Measurements from ENCODE around the gene CNNM2.
A peak's percentile ranks its signal among the peaks of the same experiment; 100 is the strongest.

The CNNM2 gene
- total RNA-seq, result 23.2 to 25.6 reads per million in 2 donors

DNA sequence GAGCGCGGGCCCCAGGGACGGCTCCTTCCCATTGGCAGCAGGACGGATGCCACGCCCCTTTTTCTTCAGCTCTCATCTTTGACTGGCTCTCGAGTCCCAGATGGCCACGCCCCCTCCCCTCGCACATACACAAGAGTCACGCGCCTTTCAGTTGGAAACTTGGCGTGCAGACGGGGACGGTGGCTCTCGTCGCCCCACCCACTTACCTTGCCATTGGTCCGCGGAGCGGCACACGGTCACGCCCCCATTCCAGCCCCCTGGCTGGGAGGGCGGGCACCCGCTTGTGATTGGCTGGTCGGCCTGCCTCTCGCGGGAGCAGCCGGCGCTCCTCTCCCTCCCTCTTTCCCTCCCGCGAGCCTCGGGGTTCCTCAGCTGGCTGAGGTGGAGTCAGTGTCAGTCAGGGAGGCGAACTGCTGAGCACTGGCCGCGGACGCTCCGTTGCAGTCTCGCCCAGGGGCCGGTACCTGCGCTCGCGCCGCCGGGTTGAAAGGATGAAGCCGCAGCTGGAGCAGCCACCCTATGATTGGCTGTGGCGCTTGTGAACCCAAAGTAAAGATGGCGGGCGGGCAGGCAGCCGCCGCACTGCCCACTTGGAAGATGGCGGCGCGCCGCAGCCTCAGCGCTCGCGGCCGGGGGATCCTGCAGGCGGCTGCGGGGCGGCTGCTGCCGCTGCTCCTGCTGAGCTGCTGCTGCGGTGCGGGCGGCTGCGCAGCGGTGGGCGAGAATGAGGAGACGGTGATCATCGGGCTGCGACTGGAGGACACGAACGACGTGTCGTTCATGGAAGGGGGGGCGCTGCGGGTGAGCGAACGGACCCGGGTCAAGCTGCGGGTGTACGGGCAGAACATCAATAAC is at the start of gene CNNM2:
Gene CNNM2 (plus strand): TSS at position 333 of the 855 bp plus-strand sequence. CDS start 187 bp downstream, at position 520.
- peak; percentile 95 for DNase-seq

GRCh38 chr10:102868911-102869257 is 49.2 kb upstream of the CNNM2 start:
- DNase-seq, result no peak

DNA sequence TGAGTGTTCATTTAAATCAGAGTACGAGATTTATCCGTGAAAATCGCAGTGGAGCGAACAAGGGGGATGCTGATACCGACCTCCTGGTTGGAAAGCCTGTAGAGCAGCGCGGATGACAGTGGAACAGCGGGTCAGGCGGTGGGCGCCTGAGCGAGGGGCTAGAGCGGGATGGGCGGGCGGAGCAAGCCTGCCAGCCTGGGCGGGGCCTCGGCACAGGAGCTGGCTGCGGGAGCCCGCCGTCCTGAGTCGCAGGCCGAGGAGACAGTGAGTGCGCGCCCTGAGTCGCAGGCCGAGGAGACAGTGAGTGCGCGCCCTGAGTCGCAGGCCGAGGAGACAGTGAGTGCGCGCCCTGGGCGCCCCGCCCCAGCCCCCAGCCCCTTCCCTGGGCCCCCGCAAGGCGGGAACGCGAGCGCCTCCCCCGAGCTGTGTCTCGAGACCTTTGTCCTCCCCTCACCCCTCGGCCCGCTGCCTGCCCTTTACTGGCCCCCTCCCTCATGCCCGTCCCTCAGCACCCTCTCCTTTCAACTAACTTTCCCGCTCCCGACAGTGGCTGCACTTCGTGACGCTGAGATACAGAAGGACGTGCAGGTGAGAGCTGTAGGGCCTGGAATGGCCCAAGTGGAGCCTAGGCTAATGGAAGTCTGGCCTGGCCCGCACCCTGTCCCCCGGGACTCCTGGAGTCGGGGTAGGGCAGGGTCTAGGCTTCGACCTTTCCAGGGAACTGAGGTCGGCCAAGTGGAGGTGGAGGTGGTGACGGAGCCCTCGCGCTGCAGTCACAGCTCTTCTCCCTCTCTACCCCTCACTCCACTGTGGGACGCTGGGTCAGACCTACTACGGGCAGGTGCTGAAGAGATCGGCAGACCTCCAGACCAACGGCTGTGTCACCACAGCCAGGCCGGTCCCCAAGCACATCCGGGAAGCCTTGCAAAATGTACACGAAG is 48.6 kb upstream of the CNNM2 start, which contains the start of gene AS3MT:
Gene AS3MT (plus strand): TSS at position 213 of the 941 bp plus-strand sequence. CDS start 123 bp downstream, at position 336.
- DNase-seq, result no peak

GRCh38 chr10:102870221-102870620 is 47.9 kb upstream of the CNNM2 start:
- no peak for DNase-seq

- DNase-seq, result no peak
These were observed 45.9 kb upstream of the CNNM2 start for GRCh38 chr10:102872163-102872562.

GRCh38 chr10:102876747-102877153 is 41.3 kb upstream of the CNNM2 start:
- DNase-seq, result no peak

DNA sequence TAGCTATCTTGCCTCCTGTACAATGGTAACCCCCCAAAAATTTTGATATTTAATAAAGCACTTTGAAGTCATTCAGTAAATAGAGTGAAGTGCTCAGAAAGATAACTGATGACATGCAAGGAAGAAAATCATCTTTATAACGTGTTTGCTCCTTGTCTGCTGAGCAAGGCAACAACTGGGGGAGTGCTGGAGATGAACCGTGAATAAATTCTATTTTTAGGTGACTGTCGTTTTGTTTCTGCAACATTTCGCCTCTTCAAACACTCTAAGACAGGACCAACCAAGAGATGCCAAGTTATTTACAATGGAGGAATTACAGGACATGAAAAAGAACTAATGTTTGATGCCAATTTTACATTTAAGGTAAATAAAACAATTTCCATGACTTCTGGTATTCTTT is 39.5 kb upstream of the CNNM2 start:
- no peak for DNase-seq

GRCh38 chr10:102880256-102880655 is 37.8 kb upstream of the CNNM2 start:
- DNase-seq, result no peak

DNA sequence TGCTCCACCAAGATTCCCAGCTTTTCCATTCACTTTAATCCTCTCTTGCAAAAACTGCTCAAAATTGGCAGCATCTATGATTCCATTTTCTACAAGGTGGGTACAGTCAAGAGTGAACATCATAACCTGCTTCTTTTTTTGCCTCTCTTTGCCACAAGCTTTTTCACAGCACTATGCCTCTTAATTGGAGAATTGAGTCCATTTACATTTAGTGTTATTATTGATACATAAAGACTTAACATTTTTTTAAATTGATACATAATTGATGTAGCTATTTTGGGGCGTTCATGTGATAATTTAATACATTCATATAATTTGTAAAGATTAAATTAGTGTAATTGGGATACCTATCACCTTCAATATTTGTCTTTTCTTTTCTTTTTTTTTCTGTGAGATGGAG is 30.0 kb upstream of the CNNM2 start:
- no peak for DNase-seq

GRCh38 chr10:102894466-102895213 is 23.5 kb upstream of the CNNM2 start:
- no peak for DNase-seq

DNA sequence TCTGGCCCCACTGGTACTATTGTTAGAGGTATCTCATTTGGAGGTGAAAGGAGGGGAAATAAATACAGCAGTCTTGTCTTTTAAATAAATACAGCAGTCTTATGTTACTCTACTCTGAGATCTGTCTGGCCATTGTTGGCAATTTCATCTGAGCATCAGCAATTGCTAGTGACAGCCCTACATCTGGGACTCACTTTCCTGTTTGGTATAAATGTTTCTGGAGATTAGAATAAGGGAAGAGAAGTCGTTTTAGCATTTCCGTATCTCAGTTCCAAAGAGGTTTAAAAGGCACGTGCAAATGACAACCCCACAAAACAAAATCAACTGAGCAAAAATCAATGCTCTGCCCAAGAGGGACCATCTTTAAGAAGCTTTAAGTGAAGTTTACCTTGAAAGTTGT is 18.1 kb upstream of the CNNM2 start:
- DNase-seq, result no peak

DNA sequence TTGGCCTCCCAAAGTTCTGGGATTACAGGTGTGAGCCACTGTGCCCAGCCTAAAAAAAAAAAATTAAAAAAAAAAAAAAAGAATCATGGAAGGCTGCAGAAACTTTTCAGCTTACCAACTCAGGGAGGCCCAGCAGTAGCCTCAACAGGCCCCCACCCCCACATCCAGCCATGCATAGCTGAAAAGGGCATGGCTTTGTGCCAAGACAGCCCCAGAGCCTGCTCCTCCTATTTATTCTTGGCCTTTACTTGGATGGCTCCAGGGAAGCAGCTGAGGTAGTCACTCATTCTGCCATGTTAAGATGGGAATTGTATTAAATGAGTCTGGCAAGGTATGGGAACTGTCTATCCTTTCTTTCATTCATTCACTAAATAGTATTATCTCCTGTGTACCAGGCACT is 13.7 kb upstream of the CNNM2 start:
- DNase-seq, result no peak

DNA sequence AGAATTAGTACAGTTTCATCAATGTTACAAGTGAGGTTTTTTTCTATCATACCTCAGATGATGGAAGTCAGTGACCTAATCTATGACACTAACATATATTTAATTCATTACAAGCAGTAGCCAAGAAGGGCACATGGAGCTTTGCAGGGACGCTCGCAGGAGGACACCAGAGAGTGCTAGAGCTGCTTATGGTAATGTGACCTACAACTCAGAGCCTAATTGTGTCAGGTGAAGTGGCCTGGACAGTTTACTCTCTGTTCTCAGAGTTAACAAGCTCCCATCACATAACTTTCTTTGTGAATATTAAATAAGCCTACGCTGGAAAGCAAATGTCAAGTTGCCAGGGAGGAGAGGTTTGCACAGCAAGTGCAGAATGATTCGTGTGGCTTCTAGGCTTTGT is 11.6 kb upstream of the CNNM2 start:
- no peak for DNase-seq

DNA sequence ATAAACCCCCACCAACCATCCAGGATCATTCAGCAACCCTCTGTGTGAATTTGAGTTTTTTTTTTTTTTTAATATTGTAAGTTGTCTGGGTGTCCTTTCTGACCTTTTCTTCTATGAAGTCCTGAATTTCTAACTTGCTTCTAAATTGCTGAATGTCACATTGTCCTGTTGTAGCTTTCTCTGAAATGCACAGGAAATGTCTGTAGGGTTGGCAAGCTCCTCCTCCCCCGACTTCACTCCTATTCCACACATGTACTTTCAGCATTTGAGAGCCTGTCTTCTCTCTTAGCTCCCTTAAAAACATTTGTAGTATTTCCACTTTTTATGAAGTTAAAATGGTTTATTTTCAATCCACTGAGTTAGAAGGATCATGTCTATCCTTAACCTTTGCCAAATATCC is 3.3 kb upstream of the CNNM2 start:
- DNase-seq, result no peak

- no peak for DNase-seq
These were observed 1.9 kb upstream of the CNNM2 start for GRCh38 chr10:102916173-102916572.

GRCh38 chr10:102917314-102917961 is 656 bp upstream of the CNNM2 start:
- DNase-seq, result peak; percentile 74

DNA sequence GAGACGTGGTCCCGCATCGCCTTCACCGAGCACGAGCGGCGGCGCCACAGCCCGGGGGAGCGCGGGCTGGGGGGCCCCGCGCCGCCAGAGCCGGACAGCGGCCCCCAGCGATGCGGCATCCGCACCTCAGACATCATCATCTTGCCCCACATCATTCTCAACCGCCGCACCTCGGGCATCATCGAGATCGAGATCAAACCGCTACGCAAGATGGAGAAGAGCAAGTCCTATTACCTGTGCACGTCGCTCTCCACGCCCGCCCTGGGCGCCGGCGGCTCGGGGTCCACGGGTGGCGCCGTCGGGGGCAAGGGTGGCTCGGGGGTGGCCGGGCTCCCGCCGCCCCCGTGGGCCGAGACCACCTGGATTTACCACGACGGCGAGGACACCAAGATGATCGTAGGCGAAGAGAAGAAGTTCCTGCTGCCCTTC is 737 bp downstream of the CNNM2 start:
- peak; percentile 24 for DNase-seq

DNA sequence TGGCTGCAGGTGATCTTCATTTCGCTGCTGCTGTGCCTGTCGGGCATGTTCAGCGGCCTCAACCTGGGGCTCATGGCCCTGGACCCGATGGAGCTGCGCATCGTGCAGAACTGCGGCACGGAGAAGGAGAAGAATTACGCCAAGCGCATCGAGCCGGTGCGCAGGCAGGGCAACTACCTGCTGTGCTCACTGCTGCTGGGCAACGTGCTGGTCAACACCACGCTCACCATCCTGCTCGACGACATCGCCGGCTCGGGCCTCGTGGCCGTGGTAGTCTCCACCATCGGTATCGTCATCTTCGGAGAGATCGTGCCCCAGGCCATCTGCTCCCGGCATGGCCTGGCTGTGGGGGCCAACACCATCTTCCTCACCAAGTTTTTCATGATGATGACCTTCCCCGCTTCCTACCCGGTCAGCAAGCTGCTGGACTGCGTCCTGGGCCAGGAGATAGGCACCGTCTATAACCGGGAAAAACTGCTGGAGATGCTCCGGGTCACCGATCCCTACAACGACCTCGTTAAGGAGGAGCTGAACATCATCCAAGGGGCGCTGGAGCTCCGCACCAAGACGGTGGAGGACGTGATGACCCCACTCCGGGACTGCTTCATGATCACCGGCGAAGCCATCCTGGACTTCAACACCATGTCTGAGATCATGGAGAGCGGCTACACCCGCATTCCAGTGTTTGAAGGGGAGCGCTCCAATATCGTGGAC is 1.3 kb downstream of the CNNM2 start:
- DNase-seq, result peak; percentile 6

GRCh38 chr10:102919992-102920739 is 2.1 kb downstream of the CNNM2 start:
- no peak for DNase-seq

DNA sequence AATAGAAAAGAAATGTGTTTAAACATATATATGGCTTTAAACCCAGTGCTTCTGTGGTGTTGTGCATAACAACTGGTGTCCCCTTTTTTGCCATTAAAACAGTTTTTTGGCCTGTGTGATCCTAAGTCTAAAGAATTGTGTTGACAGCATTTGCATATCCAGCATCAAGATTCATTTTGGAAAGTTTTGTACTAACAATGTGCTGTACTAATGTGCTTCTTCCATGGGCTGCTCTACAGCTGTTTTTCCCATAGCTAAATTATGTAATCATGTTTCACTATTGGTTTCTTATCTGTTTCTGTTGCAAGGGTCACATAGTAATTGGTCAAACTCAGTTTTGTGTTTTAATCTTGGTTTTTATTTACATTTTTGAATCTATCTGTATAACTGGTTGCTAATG is 5.5 kb downstream of the CNNM2 start:
- no peak for DNase-seq

DNA sequence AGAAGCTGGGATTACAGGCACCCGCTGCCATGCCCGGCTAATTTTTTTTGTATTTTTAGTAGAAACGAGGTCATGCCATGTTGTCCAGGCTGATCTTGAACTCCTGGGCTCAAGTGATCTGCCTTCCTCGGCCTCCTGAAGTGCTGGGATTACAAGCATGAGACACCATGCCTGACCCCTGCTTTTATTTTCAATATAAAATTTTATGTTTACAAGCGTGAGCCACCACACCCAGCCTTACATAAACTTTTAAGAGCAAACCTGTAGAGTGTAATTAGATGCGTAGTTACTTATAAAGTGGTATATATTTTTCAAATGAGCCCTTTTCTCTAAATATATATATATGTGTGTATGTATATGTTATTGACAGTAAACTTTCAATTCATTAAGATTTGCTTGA is 8.7 kb downstream of the CNNM2 start:
- DNase-seq, result no peak

Measured in activated gamma-delta T cell (primary cell).